Measurements from ENCODE around the gene CD86.
A peak's percentile ranks its signal among the peaks of the same experiment; 100 is the strongest.

Gene CD86

GRCh38 chr3:122063908-122064307, 8.7 kb downstream of the CD86 start:
- peak; percentile 87 for DNase-seq

- peak; percentile 73 for DNase-seq
These were observed 9.2 kb downstream of the CD86 start for GRCh38 chr3:122064326-122064725.

GRCh38 chr3:122066331-122067213, 11.4 kb downstream of the CD86 start:
- DNase-seq: peak; percentile 49

- DNase-seq: peak; percentile 87
These were observed 12.0 kb downstream of the CD86 start for GRCh38 chr3:122067214-122067550.

- peak; percentile 73 for DNase-seq
These were observed 12.6 kb downstream of the CD86 start for GRCh38 chr3:122067588-122068240.

- peak; percentile 93 for DNase-seq
These were observed 19.6 kb downstream of the CD86 start for GRCh38 chr3:122074621-122075265.

- DNase-seq: peak; percentile 74
These were observed 21.5 kb downstream of the CD86 start for GRCh38 chr3:122076491-122077292.

- peak; percentile 44 for DNase-seq
These were observed 22.4 kb downstream of the CD86 start for GRCh38 chr3:122077293-122078234.

GRCh38 chr3:122078235-122078935, 23.2 kb downstream of the CD86 start:
- DNase-seq: no peak

GRCh38 chr3:122079524-122080206, 24.5 kb downstream of the CD86 start:
- DNase-seq: no peak

- DNase-seq: no peak
These were observed 25.0 kb downstream of the CD86 start for GRCh38 chr3:122080207-122080587.

- no peak for DNase-seq
These were observed 26.5 kb downstream of the CD86 start for GRCh38 chr3:122081543-122082247.

- no peak for DNase-seq
These were observed 27.2 kb downstream of the CD86 start for GRCh38 chr3:122082357-122082756.

- DNase-seq: no peak
These were observed 29.6 kb downstream of the CD86 start for GRCh38 chr3:122084799-122085198.

GRCh38 chr3:122085673-122086072, 30.5 kb downstream of the CD86 start:
- no peak for DNase-seq

- DNase-seq: peak; percentile 45
These were observed 33.4 kb downstream of the CD86 start for GRCh38 chr3:122088531-122088930.

- peak; percentile 68 for DNase-seq
These were observed 36.6 kb downstream of the CD86 start for GRCh38 chr3:122091602-122092295.

- peak; percentile 93 for DNase-seq
These were observed 37.5 kb downstream of the CD86 start for GRCh38 chr3:122092460-122093165.

- no peak for DNase-seq
These were observed 39.0 kb downstream of the CD86 start for GRCh38 chr3:122094125-122094524.

Data from inflammatory macrophage treated with lipopolysaccharide for 4 hours (primary cell).